DMS 273 treated with DMSO at 0.1 percent for 48 hours (cell line): ENCODE data around the gene CTNNA3.
"Not testable (repeated sequence)": the region's sequence is repeated elsewhere in the genome, so short reads cannot be mapped to it uniquely, and the experiment has no call there.

Experiments
- DNase-seq: peaks from one replicate; lab custom pipeline; 2025; lab: John Stamatoyannopoulos, UW

The CTNNA3 gene

DNA sequence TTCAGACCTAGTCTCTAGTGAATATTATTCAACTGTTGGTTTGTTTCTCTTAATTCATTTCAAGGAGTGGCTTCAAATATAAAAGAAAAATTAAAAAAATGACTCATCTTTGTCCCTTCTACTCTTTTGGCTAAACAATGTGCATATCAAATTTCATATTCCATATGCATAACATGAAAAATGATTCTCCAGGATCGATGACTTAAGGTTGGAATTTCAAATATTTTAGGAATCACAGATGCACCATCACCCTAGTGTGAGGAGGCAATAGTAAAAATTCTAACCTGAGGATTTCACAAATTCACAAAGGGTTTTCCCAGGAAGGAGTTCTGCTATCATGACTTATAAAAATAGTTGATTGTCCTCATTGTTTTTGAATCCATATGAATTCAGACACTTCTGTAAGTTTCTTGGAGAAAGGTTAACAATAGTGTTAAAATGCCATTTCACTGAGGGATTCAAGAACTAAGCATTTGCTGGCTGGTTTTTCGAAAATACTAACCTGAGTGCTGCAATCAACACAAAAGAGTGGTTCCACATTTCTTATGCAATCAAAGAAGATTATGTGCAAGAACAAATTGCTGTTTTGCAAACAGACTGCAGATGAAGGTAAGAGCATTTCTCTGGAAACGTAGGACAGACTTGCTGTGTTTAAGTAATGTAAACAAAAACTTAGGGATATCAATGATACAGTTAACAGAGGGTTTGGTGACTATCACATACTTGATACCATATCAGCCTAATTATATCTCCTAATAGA, 1317.7 kb downstream of the CTNNA3 start:
- no peak for DNase-seq

- no peak for DNase-seq
Observed at GRCh38 chr10:66368146-66368545, 1327.8 kb downstream of the CTNNA3 start.

DNA sequence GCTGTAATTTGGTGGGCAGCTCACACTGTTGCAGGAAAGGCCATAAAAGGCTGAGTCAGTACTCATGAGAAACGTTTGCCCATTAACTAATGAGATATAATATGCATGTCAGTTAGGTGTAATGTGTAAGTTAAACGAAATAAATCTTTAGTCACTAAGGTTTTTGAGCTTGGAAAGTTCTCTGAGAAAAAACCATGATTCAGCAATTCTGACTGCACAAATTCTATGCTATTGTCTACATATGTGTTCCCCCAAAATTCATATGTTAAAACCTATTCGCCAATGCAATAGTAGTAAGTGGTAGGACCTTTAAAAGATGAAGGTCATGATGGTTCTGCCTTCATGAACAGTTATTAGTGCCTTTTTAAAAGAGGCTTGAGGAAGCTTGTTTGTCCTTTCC, 1329.8 kb downstream of the CTNNA3 start:
- DNase-seq, result no peak

- DNase-seq, result no peak
Observed at GRCh38 chr10:66365686-66366085, 1330.3 kb downstream of the CTNNA3 start.

DNA sequence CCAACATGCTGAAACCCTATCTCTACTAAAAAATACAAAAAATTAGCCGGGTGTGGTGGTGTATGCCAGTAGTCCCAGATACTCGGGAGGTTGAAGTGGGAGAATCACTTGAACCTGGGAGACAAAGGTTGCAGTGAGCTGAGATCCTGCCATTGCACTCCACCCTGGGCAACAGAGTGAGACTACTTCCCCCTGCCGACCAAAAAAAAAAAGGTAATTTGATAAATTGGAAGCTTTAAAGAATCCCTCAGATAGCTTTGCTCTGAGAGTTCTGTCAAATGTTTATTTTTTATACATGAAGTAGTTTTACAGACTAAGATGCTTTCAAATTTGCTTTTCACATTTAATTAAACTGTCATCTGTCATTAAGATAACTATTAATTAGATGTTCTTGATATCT, 1333.5 kb downstream of the CTNNA3 start:
- no peak for DNase-seq

DNA sequence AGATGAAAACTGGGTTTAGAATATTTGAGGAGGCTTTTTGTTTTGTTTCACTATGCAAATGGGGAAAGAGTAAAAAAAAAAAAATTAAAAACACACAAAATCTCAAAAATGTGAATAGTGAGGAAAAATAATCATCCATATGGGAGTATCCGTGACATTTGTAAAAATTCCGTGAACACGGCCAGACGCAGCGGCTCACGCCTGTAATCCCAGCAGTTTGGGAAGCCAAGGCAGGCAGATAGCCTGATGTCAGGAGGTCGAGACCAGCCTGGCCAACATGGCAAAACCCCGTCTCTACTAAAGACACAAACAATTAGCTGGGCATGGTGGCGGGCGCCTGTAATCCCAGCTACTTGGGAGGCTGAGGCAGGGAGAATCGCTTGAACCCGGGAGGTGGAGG, 1342.2 kb downstream of the CTNNA3 start:
- not testable (repeated sequence) for DNase-seq

DNA sequence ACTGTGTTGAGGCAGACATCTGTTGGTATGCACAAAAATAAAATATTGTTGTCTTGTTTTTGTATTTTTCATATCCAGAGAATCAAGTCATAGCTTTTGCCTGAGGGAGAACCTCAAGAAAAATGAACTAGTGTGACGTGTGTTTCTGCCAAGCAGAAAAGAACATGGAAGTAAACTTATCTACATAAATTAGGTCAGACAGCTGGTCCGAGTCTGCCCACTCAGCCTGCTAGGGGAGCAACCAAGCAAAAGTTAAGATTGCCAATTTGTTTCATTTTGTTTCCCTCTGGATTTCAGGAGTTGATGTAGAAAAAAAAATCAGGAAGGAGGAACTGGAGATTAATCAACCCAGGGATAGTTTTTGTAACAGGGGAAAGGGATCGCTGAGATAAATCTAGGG, 1342.6 kb downstream of the CTNNA3 start:
- DNase-seq, result no peak

GRCh38 chr10:66350622-66351399, 1345.2 kb downstream of the CTNNA3 start:
- DNase-seq, result no peak

- DNase-seq, result no peak
Observed at GRCh38 chr10:66349726-66350125, 1346.3 kb downstream of the CTNNA3 start.

- no peak for DNase-seq
Observed at GRCh38 chr10:66349076-66349475, 1346.9 kb downstream of the CTNNA3 start.

GRCh38 chr10:66337211-66337610, 1358.8 kb downstream of the CTNNA3 start:
- DNase-seq, result no peak

GRCh38 chr10:66336791-66337190, 1359.2 kb downstream of the CTNNA3 start:
- DNase-seq, result no peak

DNA sequence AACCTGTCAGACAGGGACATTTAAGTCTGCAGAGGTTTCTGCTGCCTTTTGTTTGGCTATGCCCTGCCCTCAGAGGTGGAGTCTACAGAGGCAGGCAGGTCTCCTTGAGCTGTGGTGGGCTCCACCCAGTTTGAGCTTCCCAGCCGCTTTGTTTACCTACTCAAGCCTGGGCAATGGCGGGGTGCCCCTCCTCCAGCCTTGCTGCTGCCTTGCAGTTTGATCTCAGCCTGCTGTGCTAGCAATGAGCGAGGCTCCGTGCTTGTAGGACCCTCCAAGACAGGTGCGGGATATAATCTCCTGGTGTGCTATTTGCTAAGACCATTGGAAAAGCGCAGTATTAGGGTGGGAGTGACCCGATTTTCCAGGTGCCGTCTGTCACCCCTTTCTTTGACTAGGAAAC, 1360.2 kb downstream of the CTNNA3 start:
- not testable (repeated sequence) for DNase-seq

- no peak for DNase-seq
Observed at GRCh38 chr10:66329147-66329546, 1366.8 kb downstream of the CTNNA3 start.

DNA sequence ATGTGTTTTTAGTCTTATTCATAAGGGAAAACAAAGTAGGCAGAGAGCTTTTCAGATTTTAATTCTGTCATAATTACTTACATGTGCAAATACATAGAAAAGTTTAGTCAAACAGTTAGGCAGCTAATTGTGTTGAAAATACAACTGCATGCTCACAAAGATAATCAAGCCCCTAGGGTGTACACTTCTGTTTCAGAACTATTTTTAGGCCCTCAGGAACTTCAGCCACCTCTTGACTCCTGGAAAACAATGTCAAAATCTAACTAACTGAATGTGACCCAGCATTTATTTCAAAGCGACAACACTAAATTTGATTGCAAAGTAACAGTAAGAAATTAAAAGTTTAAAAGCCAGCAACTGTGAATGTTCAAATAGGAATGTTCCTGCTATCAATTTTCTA, 1369.1 kb downstream of the CTNNA3 start:
- no peak for DNase-seq

DNA sequence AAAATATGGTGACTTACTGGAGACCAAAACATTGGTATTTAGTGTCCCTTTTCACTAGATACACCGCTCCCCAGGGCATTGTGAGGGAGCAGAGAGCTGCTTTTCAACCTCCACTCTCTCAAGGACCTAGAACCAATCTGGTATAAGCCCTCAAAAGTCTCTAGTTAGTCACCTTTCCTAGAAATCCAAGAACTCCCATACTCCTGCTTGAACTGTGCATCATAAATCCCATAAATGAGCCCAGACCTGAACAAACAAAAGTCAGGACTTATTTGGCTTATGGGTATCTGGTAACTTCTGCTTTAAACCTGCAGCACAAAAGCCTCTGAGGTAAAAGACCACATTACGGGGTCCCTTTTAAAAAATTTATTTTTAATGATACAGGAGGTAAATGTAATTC, 1373.2 kb downstream of the CTNNA3 start:
- no peak for DNase-seq

GRCh38 chr10:66321723-66322665, 1374.0 kb downstream of the CTNNA3 start:
- DNase-seq, result no peak

GRCh38 chr10:66318761-66319160, 1377.2 kb downstream of the CTNNA3 start:
- DNase-seq, result no peak

DNA sequence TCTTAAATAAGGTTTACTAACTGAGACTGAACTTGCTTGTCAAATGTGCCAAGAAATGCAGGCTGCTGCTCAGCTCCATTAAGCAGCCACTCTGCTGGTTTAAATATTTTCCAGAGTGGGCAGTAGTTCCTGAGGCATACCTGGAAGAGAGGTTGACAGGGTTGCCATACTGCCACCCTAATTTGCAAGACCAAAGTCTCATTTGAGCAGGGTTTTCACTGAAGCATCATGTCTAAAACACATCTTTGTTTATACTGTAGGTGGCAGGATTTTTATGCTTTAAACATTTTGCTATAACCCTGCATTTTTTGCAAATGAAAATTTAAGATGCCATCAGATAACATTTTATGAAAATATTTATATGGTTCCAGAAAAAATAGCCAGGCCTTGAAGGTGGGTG, 1388.2 kb downstream of the CTNNA3 start:
- no peak for DNase-seq

GRCh38 chr10:66301078-66301477, 1394.9 kb downstream of the CTNNA3 start:
- no peak for DNase-seq

DNA sequence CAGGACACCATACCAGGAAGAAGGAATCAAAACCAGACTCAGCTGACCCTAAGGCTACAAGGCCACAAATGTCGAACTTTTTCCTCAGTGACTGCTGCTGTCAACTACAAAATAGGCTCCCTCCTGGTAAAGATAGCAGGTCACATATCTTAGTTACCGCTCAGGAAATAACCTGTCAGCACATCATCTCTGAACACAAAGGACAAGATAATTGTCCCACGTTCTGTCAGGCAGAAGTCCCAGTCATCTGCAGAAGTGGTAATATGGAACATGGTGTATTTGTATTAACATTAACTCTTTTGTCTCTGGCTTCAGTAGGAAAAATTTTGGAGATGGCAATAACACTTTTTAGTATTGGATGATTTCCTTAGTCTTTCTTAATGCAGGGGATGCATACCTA, 1400.4 kb downstream of the CTNNA3 start:
- DNase-seq, result no peak

GRCh38 chr10:66294538-66294937, 1401.5 kb downstream of the CTNNA3 start:
- no peak for DNase-seq
